Stimulated activated CD4-positive, alpha-beta T cell treated with anti-CD3 and anti-CD28 coated beads, Interleukin-2, amount 100 ng/mL, for 4 hours (primary cell): ENCODE measurements around the gene PLA2G4E.

Experiments used
- DNase-seq: peaks from one replicate; pipeline ENCODE4 v3.0.0-alpha.2; 2020; ENCODE audit warnings: low read depth

Gene PLA2G4E

GRCh38 chr15:41992803-41993190, 28.0 kb downstream of the PLA2G4E start:
- DNase-seq: no peak

DNA sequence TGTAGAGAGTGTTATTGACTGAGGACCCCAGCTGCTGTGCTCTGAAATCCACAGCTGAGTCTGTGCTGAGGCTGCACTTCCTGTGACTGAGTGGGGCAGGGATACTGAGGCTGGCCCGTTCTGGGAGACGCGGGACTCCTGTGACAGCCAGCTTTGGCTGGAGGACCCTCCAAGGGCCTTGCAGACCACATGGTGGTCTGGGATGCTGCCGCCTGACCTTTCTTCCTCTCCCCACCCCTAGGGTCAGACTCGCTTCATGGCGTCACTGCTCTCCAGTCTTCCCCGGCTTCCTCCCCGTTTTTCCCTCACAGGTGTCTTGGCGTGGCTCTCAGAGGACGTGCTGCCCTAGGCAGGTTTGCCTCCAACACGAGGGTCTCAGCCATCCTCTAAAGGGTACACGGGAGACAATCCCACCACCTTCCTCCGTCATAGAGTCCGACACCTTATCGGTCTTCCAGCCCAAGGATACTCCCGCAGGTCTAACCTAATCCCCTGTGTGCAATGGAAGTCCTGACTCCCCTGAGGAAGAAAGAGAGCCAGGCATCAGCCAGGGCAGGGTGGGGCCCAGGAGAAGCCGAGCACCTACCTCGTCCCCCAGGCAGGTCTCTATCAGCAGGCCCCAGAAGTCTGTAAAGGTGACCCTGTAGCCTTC, 28.6 kb downstream of the PLA2G4E start:
- DNase-seq: no peak

DNA sequence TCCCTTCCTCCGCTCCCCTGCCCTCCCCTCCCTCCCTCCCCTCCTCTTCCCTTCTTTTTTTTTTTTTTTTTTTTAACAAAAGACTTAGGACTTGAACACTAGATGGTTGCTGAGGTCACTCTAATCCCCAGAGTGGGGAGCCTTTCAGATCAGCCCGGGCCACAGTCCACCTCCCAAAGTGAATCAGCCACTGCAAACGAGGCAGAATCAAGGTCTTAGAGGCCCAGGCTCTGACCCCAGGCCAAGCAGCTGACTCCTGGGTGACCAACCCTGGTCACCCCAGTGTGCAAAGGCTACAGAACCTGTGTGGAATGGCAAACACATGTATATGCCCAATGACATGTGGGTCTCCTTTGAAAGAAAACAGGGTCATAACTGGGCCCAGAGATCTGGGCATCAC, 30.2 kb downstream of the PLA2G4E start:
- DNase-seq: no peak

DNA sequence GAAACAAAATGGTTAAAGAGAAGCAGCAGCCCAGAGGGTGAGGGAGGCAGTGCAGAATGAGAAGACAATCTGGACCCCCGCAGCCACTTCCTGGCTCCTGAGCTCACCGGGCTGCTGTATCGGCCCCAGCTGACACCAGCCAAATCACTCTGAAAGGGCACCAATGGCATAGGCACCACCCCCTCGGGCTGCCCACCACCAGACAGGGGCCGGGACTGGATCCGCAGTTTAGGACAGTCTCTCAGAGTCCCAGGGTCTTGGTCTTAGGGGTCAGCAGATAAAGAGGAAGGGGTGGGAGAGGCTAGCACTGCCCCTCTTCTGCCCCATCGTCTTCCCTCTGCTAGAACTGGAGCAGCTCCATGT, 30.6 kb downstream of the PLA2G4E start:
- DNase-seq: no peak

DNA sequence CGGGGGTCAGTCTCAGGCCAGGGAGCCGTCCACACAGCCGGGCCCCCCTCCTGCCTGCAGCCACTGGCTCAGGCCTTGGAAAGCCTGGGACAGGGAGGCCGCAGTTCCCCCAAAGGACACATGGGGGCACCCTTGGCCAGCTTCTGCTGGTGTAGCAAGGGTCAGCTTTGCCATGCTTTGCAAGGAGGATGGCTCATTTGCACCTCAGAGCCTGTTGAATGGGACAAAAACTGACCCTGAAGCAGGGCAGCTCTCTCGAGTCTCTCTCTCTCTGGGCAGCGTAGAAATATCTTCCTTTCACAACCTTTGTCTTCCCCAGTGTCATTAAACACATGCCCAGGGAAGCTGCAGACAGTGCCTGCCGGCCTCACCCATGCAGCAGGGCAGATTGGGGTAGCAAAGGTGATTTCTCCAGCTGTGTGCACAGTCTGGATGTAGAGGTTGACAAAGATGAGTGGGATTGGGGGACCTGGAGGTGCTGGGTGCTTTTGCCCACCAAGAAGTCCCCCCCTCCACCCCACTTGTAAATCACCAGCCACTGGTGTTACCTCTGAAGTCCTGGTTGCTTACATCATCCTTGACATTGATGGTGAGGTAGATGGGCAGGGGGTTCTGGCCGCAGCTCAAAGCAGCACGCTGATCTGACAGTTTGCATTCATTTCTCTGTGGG, 31.1 kb downstream of the PLA2G4E start:
- DNase-seq: peak; percentile 72

GRCh38 chr15:41988896-41989572, 31.8 kb downstream of the PLA2G4E start:
- DNase-seq: no peak

DNA sequence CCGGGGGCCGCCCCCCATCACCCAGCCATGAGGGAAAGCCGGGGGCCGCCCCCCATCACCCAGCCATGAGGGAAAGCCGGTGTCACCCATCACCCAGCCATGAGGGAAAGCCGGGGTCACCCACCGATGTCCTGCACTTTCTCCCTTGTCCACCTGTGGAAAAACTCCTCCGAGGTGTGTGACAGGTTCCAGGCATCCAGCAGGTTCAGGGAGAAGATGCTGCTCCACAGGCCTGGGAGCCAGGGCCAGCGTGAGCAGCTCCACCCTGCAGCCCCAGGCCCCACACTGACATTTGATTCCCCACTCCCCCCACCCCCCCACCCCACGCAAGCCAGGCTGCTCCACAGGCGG, 32.9 kb downstream of the PLA2G4E start:
- no peak for DNase-seq

DNA sequence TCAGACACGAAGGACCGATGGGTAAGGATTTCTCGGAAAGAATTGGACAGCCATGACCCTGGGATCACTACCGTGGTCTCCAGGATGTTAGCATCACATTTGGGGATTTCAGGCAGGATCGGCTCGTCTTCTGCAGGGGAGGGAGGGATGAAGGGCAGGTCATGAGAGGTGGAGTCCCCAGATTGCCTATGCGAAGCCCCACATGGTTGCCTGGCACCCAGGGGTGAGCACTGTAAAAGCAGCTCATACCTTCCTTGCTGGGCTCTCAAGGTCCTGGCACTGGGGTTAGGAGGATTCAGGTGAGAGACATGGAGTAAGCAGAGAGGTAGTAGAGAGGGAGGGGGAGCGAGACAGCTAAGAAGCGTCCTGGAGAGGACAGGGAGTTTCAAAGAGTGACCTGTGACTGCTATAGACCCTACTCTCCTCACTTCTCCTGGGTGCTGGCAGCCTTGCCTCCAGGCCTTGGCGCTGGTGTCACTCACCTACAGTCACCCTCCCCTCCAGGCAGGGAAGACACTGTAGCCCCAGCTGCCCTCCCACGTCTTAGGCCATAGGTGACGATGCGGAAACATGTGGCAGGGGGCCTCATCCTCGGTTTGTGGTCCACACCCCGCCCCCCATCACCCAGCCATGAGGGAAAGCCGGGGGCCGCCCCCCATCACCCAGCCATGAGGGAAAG, 33.5 kb downstream of the PLA2G4E start:
- no peak for DNase-seq

DNA sequence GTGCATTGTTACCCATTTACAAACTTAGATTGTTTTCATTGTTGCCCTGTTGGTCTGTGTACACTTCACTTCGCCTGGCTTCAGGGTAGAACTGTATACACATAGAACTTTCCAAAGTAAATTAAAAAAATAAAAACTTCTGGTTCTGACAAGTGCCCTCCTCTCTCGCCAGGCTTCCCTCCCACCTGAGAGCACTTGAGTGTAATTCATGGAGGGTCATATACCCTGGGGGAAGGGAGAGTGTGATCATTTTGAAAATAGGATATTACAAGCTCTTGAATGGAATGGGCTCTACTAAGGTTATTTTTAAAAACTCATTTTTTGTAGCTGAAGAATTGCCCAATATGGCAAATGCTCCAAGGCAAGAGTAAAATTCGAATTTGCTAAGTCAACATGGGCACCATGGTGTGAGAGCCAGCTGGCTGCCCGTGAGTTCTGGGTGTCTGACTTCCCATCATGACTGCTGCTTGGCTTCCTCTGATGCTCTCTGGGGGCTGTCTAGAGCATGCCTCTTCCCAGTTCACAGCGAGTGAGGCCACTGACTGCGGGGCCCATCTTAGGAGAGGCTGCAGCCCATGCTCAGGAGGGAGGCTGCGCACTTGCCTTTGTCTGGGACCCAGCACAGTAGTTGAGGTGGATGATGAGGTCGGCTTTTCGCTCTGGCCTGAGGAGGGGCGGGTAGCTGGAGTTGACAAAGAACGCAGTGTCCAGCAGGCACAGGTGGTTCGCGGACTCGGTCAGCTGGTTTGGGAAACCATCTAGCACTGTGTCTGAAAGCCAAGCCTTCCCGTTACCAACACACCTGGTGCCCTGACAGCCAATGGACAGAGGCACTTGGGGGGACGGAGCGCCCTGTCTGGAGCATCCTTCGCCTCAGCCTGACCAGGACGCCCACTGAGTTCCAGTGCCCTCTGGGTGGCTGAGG, 35.3 kb downstream of the PLA2G4E start:
- no peak for DNase-seq

- DNase-seq: no peak
These were observed 36.2 kb downstream of the PLA2G4E start for GRCh38 chr15:41984622-41985021.

DNA sequence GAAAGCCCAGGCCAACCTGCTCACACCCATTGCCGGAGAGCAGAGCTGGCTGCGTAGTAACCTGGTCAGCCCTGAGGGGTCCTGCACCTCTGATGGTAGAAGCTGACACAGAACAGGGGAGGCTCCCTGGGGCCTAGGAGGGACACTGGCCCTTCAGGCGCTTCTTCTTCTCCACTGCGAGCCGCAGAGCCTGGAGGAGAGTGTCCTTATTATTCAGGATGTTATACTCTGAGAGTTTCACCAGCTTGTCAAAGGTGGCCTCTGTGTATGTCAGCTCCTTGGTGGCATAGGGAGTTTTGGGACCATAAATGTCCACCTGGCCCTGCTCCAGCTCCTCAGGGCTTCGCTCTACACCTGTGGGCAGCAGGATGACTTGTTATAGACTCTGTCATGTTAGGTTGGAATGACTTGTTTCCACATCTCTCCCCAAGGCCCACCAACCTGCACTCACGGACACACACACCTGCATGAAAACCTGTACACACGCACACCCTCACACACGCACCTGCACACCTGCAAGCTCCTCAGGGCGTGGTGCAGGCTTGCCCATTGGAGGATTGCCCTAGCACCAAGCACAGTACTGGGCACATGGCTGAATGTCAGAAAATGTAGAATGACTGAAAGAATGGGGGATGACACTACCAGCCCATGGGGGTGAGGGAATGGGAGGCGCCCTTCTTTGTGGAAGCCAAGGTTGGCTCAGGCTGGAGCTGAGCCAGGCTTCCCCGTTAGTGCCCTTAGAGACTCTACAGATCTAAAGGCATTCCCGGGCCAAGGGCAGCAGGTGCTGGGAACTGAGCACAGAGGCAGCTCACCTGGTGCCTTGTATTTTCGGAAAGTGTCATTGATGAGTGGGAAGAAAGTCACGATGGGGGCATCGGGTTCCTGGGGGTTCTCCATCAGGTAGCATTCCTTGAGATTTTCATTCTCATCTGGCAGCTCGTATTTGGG, 36.9 kb downstream of the PLA2G4E start:
- DNase-seq: no peak

DNA sequence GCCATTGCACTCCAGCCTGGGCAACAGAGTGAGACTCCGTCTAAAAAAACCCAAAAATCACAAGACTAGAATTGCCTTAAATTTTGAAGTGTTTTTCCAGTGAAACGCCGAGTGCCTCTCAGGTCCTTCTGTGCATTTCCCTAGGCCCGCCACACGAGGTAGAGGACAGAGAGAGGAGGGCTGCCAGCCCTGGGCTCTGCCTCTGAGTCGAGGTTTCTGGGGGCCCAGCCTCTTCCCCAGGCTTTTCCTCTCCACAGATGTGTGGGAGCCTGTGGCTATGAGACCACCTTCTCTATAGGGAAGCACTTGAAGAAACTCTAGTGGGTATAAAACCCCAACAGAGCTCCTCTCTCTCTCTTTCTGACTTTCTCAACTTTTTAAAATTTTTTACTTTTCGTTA, 37.6 kb downstream of the PLA2G4E start:
- DNase-seq: no peak

GRCh38 chr15:41982133-41982930, 38.5 kb downstream of the PLA2G4E start:
- DNase-seq: no peak

- no peak for DNase-seq
These were observed 39.3 kb downstream of the PLA2G4E start for GRCh38 chr15:41981371-41982132.

- DNase-seq: no peak
These were observed 40.1 kb downstream of the PLA2G4E start for GRCh38 chr15:41980654-41981323.

DNA sequence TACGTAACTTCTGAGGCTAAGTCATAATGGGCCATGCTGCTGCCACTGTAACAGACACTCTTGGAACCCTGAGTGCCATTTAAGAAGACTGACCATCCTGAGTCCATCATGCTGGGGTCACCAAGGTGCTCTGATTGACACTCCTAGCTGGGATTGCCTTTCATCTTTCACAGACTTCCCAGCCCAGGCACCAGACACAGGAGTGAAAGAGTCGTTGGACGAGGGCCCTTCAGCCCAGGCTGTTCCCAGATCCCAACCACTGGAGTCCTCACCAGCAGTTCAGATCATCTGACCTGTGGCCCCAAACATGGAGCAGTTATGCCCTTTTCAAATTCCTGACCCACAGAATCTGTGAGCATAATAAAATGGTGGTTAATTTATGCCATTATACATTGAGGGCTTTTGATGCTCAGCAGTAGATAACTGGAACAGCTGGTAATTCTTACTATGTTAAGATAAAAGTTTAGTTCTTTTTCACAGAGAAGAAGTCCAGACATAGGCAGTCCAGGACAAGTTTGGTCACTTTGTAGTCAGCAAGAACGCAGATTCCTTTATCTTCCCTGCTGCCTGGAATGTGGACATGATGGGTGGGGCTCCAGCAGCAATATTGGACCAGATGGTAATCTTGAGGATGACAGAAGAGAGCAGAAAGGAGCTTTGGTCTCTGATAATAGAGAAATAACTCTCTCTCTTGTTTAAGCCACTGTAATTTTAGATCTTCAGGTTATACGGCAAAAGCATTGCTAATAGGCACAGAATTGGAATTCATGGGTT, 41.2 kb downstream of the PLA2G4E start:
- DNase-seq: no peak

DNA sequence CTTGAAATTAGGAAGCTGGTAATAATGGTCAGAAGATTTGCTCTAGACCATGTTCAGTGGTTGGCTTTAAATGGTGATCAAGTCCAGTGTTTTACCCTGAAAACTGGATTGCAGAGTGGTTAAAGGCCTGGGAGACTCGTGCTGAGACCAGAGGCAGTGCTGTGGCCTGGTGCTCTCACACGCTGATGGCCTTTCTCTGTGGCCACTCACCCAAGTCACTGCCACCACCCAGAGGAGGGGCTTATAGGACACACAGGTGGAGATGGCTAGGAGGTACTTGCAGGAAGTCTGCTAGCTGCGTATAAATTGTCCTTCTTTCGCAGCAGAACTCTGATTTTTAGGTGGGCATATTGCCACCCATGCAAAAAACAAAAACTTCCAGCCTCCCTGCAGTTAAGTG, 42.3 kb downstream of the PLA2G4E start:
- no peak for DNase-seq
